NCI-H2171 treated with DMSO at 0.1 percent for 48 hours (cell line): Measurements from ENCODE around the gene ABHD17C.
"Not testable (repeated sequence)": the region's sequence is repeated elsewhere in the genome, so short reads cannot be mapped to it uniquely, and the experiment has no call there.

ENCODE experiments used
- DNase-seq: peaks from one replicate; lab custom pipeline; 2025; lab: John Stamatoyannopoulos, UW

The ABHD17C gene

GRCh38 chr15:80695099-80695910, at the start of gene ABHD17C:
ABHD17C (plus strand) TSS chr15:80695310; CDS start chr15:80695430, 120 bp downstream.
- DNase-seq, result peak; percentile 49

GRCh38 chr15:80645494-80646065, 49.5 kb upstream of the ABHD17C start:
- DNase-seq, result no peak

GRCh38 chr15:80647424-80647823, 47.7 kb upstream of the ABHD17C start:
- DNase-seq, result not testable (repeated sequence)

- DNase-seq, result no peak
Observed at GRCh38 chr15:80654299-80654698, 40.8 kb upstream of the ABHD17C start.

- DNase-seq, result no peak
Observed at GRCh38 chr15:80659375-80659774, 35.7 kb upstream of the ABHD17C start.

GRCh38 chr15:80660119-80660518, 35.0 kb upstream of the ABHD17C start:
- DNase-seq, result no peak

- DNase-seq, result no peak
Observed at GRCh38 chr15:80662129-80662528, 33.0 kb upstream of the ABHD17C start.

- DNase-seq, result no peak
Observed at GRCh38 chr15:80662757-80663553, 32.2 kb upstream of the ABHD17C start.

GRCh38 chr15:80665151-80665550, 30.0 kb upstream of the ABHD17C start:
- DNase-seq, result no peak

- DNase-seq, result no peak
Observed at GRCh38 chr15:80667936-80668335, 27.2 kb upstream of the ABHD17C start.

GRCh38 chr15:80668546-80669236, 26.4 kb upstream of the ABHD17C start:
- DNase-seq, result no peak

GRCh38 chr15:80669663-80670273, 25.3 kb upstream of the ABHD17C start:
- DNase-seq, result no peak

GRCh38 chr15:80673561-80674244, 21.4 kb upstream of the ABHD17C start:
- no peak for DNase-seq

- DNase-seq, result no peak
Observed at GRCh38 chr15:80674245-80674614, 20.9 kb upstream of the ABHD17C start.

- DNase-seq, result no peak
Observed at GRCh38 chr15:80677041-80677440, 18.1 kb upstream of the ABHD17C start.

GRCh38 chr15:80679167-80679803, 15.8 kb upstream of the ABHD17C start:
- no peak for DNase-seq

GRCh38 chr15:80679804-80680175, 15.3 kb upstream of the ABHD17C start:
- no peak for DNase-seq

GRCh38 chr15:80682201-80682600, 12.9 kb upstream of the ABHD17C start:
- DNase-seq, result no peak

- no peak for DNase-seq
Observed at GRCh38 chr15:80684697-80685096, 10.4 kb upstream of the ABHD17C start.

GRCh38 chr15:80685628-80686027, 9.5 kb upstream of the ABHD17C start:
- DNase-seq, result no peak

- no peak for DNase-seq
Observed at GRCh38 chr15:80689294-80689693, 5.8 kb upstream of the ABHD17C start.
